Caco-2 (cell line): ENCODE measurements around the gene CHADL. TPM values are rescaled to one million over a fixed set of nuclear protein-coding genes. Genes with fewer than 3 reads are reported as not detected.

Experiments used
- microRNA-seq: library from miRNA; unstranded; fragments of <30 nt; microRNA quantifications from one replicate; pipeline ENCODE4 v1.2.0, GENCODE V29; 2022
- total RNA-seq: library from RNA; stranded (reverse); gene quantifications from 2 replicates; pipeline ENCODE4 v1.2.3, GENCODE V29; 2022

Gene CHADL
- total RNA-seq, 1 experiment from 2014 or later: 0.32 TPM

Small RNA genes lying within 50 kb of the gene (microRNA-seq; reads per million reads assigned to microRNA genes)
- gene MIR6889: not detected

Other genes with a start within 250 kb of the CHADL start
- gene EP300, start 148.3 kb downstream of the CHADL start, total RNA-seq: 78.6 and 82.9 TPM in 2 replicates
- 18.8 and 24.3 TPM in 2 replicates for gene L3MBTL2, start 35.6 kb downstream of the CHADL start, total RNA-seq
- 106 and 112 TPM in 2 replicates for gene RANGAP1, start 45.3 kb upstream of the CHADL start, total RNA-seq
- gene ZC3H7B, start 60.6 kb upstream of the CHADL start, total RNA-seq: 55.0 and 60.6 TPM in 2 replicates
- 13.8 and 17.8 TPM in 2 replicates for gene TEF, start 141.0 kb upstream of the CHADL start, total RNA-seq
- 49.0 and 52.5 TPM in 2 replicates for gene TOB2, start 205.9 kb upstream of the CHADL start, total RNA-seq
- gene PHF5A, start 227.8 kb upstream of the CHADL start, total RNA-seq: 75.4 and 78.6 TPM in 2 replicates
- gene ACO2, start 228.2 kb upstream of the CHADL start, total RNA-seq: 90.5 and 95.5 TPM in 2 replicates